Progenitor cell of endocrine pancreas (in vitro differentiated cells): ENCODE results near the gene BTN2A1. TPM values are rescaled to one million over a fixed set of nuclear protein-coding genes. Genes with fewer than 3 reads are reported as not detected.
"Not testable (repeated sequence)": the region's sequence is repeated elsewhere in the genome, so short reads cannot be mapped to it uniquely, and the experiment has no call there.

Experiments used
- DNase-seq: peaks from one replicate; pipeline ENCODE4 v3.0.0; 2021; ENCODE audit warnings: low spot score; ENCODE audit not compliant: unreplicated experiment
- H3K27ac Mint-ChIP-seq: 2 replicates; pipeline ENCODE4 v1.8.0; 2021; ENCODE audit warnings: mild to moderate bottlenecking, moderate library complexity, mixed read lengths
- H3K27me3 Mint-ChIP-seq: 2 replicates; pipeline ENCODE4 v1.8.0; 2021; ENCODE audit warnings: mixed read lengths
- H3K36me3 Mint-ChIP-seq: 2 replicates; pipeline ENCODE4 v1.8.0; 2022; ENCODE audit warnings: mixed read lengths; ENCODE audit not compliant: insufficient read depth
- H3K4me1 Mint-ChIP-seq: 2 replicates; pipeline ENCODE4 v1.8.0; 2021; ENCODE audit warnings: low read depth, mixed read lengths
- H3K4me3 Mint-ChIP-seq: 2 replicates; pipeline ENCODE4 v1.8.0; 2021; ENCODE audit warnings: low read depth, mild to moderate bottlenecking, moderate library complexity, mixed read lengths
- H3K9me3 Mint-ChIP-seq: 2 replicates; pipeline ENCODE4 v1.8.0; 2021; ENCODE audit warnings: low read depth, mixed read lengths
- CTCF ChIP-seq: fragments of 200-600 bp; sonication (generic); IDR thresholded peaks from one replicate; pipeline ENCODE4 v1.5.0; 2021; ENCODE audit warnings: antibody characterized with exemption, mild to moderate bottlenecking; ENCODE audit not compliant: unreplicated experiment
- total RNA-seq: library from RNA; stranded (reverse); gene quantifications from 2 replicates; pipeline ENCODE4 v1.2.1, GENCODE V29; 2021

Gene BTN2A1
- total RNA-seq, 1 donor from 2014 or later, result 26.4 TPM

DNA sequence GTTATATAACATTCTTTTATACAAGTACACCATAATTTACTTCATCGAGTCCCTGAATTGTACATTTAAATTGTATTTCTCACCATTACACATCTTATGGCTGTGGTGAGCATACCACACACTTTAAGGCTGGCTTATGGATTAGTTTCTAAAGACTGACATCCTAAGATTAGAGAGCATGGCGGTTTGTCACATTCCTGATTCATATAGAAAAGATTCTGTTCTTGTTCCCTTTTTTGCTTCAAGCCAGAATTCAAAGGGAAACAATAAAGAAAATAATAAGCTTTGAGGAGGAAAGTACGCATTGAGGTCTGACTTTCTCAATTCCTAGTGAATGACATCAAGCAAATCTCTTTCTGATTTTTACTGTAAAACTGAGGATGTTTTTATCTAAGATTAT is 44.9 kb downstream of the BTN2A1 start:
- no peak for DNase-seq
- peaks cover 9% of the 10 kb centered on the region for H3K4me1 Mint-ChIP-seq
- H3K4me3 Mint-ChIP-seq, result no peak overlapping the region
- TF ChIP-seq CTCF, result no peak
- H3K27ac Mint-ChIP-seq, result no peak overlapping the region
- peaks cover 44% of the 10 kb centered on the region for H3K27me3 Mint-ChIP-seq
- peaks cover 1% of the 10 kb centered on the region for H3K36me3 Mint-ChIP-seq
- H3K9me3 Mint-ChIP-seq, result no peaks in the 10 kb centered on the region

DNA sequence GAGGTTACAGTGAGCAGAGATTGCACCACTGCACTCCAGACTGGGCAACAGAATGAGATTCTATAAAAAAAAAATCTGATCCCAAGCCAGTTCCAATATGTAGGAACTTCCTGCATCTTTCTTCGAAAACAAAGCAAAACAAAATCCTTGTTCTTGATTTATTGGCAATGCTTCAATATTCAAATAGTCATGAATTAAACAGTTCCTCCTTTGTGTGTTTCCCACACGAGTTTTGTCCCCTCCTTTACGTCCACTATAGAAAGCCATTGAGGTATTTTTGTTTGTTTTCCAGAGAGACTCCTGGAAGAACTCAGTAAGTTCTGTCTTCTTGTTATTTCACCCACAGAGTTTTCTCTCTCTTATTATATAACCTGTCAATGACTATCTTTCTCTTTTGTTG is 49.9 kb downstream of the BTN2A1 start:
- Mint-ChIP-seq H3K4me3 (no peak overlapping the region), H3K36me3 (peaks cover 1% of the 10 kb centered on the region), H3K27me3 (peaks cover 18% of the 10 kb centered on the region), H3K9me3 (no peaks in the 10 kb centered on the region), H3K4me1 (no peaks in the 10 kb centered on the region), H3K27ac (no peak overlapping the region)
- TF ChIP-seq CTCF, result no peak
- no peak for DNase-seq

DNA sequence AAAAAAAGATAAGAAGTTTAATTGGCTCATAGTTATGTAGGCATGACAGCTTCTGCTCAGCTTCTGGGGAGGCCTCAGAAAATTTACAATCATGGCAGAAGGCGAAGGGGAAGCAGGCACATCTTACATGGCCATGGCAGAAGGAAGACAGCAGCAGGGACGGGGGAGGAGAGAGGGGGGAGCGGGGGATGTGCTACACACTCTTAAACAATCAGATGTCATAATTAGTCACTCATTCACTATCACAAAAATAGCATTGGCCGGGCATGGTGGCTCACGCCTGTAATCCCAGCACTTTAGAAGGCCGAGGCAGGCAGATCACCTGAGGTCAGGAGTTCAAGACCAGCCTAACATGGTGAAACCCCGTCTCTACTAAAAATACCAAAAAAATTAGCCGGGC is 53.3 kb downstream of the BTN2A1 start:
- not testable (repeated sequence) for H3K4me3 Mint-ChIP-seq, H3K27me3 Mint-ChIP-seq, DNase-seq, H3K27ac Mint-ChIP-seq, H3K9me3 Mint-ChIP-seq, H3K4me1 Mint-ChIP-seq, H3K36me3 Mint-ChIP-seq

DNA sequence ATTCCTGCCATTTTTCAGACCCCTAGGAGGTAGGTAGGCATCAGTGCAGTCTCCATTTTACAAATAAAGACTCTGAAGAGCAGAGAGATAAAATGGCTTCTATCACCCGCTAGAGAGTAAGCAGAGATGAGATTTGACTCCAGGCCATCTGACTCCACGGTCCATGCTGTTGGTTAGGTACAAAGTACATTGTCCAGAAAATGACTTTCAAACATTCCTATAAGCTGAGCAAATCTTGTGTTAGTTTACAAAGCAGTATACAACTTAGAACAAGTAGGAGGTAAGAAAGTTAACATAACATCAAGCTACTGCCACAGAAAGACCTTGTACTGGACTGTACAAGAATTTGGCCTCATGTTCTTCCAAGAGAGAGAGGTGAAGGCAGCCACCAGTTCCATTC is 57.2 kb downstream of the BTN2A1 start:
- no peak overlapping the region for H3K4me3 Mint-ChIP-seq
- H3K27ac Mint-ChIP-seq, result no peak overlapping the region
- no peaks in the 10 kb centered on the region for H3K9me3 Mint-ChIP-seq
- no peak for DNase-seq
- H3K4me1 Mint-ChIP-seq, result peaks cover 2% of the 10 kb centered on the region
- TF ChIP-seq CTCF, result no peak
- no peaks in the 10 kb centered on the region for H3K36me3 Mint-ChIP-seq
- H3K27me3 Mint-ChIP-seq, result peaks cover 3% of the 10 kb centered on the region

DNA sequence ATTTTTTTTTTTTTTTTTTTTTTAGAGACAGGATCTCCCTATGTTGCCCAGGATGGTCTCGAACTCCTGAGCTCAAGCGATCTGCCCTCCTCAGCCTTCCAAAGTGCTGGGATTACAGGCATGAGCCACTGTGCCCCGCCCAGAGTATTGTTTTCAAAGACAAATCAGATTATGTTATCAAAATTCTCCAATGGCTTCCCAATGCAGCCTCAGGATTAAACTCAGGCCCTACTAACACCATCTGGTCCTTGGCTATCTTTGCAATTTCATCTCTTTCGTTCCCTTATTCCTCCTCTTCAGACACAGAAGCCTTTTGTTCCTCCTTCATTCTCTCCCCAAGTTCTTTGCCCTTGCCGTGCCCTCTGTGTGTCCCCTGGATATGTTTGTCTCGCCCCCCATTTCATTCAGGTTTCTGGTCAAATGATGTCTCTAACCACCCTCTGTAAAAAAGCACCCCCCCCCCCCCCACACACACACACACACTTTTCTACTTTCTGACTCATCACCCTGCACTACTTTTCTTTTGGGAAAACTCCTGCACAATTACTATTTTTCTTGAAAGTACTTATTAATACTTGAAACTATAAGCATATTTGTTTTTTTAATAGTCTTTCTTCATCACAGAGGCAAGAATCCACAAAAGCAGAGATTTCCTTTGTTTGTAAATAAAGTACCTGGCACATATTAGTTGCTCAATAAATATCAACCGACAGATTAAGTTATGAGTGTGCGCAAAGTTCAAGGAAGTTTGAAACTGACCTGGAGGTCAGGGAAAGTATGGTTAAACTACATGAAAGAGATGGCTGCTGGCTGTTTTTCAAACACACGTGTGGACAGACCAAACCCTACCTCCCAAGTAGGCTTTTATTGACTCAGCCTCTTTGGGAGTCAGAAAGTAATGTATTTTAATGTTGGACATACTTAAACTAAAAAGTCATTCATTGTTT is 59.0 kb downstream of the BTN2A1 start:
- Mint-ChIP-seq H3K9me3 (no peaks in the 10 kb centered on the region), H3K4me1 (peaks cover 5% of the 10 kb centered on the region), H3K27ac (no peak overlapping the region), H3K27me3 (no peaks in the 10 kb centered on the region), H3K4me3 (no peak overlapping the region), H3K36me3 (no peaks in the 10 kb centered on the region)
- no peak for DNase-seq
- TF ChIP-seq CTCF, result no peak

Other genes starting within 250 kb of the BTN2A1 start
- 5.1 and 5.3 TPM in 2 replicates for gene BTN3A2, start 92.8 kb upstream of the BTN2A1 start, total RNA-seq
- 26.8 and 33.4 TPM in 2 replicates for gene BTN2A2, start 74.8 kb upstream of the BTN2A1 start, total RNA-seq
- 9.6 and 10.5 TPM in 2 replicates for gene BTN3A1, start 55.7 kb upstream of the BTN2A1 start, total RNA-seq
- 2.4 and 3.1 TPM in 2 replicates for gene BTN3A3, start 17.5 kb upstream of the BTN2A1 start, total RNA-seq
- gene BTN1A1, start 42.3 kb downstream of the BTN2A1 start, total RNA-seq, result 1.5 and 1.6 TPM in 2 replicates
- 39.7 and 42.5 TPM in 2 replicates for gene HMGN4, start 80.4 kb downstream of the BTN2A1 start, total RNA-seq
- gene ABT1, start 139.0 kb downstream of the BTN2A1 start, total RNA-seq, result 23.6 and 25.5 TPM in 2 replicates
- gene ZNF322, start 201.8 kb downstream of the BTN2A1 start, total RNA-seq, result 39.7 and 46.5 TPM in 2 replicates